Hepatic stellate cell (primary cell): ENCODE results near the gene SLC6A8.
"Not testable (repeated sequence)": the region's sequence is repeated elsewhere in the genome, so short reads cannot be mapped to it uniquely, and the experiment has no call there.

Source experiments
- DNase-seq: peaks from one replicate; pipeline ENCODE4 v3.0.0; 2011; ENCODE audit warnings: low spot score

Gene SLC6A8

DNA sequence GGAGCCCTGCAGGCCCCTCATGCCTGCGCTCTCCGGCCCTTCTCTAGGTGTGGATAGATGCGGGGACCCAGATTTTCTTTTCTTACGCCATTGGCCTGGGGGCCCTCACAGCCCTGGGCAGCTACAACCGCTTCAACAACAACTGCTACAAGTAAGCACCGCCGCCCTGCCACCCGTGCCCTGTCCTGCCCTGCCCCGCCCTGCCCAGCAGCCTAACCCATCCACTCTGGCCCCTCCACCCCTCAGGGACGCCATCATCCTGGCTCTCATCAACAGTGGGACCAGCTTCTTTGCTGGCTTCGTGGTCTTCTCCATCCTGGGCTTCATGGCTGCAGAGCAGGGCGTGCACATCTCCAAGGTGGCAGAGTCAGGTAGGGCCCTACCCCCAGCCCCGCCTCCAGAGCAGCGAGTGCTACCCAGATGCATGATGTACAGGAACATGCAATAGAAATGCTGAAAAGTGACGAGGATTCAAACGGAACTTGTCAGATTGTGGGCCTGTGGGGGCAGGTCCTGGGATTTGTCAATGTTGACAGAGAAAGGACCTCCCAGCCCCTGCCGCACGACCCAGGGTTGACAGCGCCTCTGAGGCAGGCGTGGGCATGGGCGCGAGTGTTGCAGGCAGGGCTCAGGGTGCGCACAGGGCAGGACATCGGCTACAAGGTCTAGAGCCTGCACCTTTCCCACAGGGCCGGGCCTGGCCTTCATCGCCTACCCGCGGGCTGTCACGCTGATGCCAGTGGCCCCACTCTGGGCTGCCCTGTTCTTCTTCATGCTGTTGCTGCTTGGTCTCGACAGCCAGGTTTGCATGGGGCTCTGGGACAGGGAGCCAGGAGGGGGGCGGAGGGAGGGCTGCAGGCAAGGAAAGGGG is 5.7 kb downstream of the SLC6A8 start:
- DNase-seq, result no peak

DNA sequence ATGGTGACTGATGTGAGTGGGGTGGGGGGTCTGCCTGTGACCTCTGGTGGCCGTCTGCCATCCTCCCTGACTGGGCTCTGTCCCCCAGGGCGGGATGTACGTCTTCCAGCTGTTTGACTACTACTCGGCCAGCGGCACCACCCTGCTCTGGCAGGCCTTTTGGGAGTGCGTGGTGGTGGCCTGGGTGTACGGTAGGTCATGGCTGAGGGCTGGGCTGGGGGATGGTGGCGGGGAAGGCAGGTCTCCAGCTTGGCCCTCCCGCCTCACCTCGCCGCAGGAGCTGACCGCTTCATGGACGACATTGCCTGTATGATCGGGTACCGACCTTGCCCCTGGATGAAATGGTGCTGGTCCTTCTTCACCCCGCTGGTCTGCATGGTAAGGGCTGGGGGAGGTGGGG is 6.5 kb downstream of the SLC6A8 start:
- not testable (repeated sequence) for DNase-seq

DNA sequence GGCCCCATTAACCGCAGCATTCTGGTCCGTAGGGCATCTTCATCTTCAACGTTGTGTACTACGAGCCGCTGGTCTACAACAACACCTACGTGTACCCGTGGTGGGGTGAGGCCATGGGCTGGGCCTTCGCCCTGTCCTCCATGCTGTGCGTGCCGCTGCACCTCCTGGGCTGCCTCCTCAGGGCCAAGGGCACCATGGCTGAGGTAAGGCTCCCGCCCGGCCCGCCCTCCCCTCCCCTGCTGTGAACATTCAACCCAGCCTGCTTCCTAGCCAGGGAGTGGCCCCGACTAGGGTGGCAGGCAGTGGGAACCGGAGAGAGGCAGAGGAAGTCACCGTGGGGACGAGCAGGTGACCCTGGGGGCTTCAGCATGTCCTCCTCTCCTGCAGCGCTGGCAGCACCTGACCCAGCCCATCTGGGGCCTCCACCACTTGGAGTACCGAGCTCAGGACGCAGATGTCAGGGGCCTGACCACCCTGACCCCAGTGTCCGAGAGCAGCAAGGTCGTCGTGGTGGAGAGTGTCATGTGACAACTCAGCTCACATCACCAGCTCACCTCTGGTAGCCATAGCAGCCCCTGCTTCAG is 7.1 kb downstream of the SLC6A8 start:
- DNase-seq, result no peak

GRCh38 chrX:153696100-153696499 is 8.4 kb downstream of the SLC6A8 start:
- no peak for DNase-seq

- DNase-seq, result not testable (repeated sequence)
Measured at GRCh38 chrX:153696538-153696937, 8.8 kb downstream of the SLC6A8 start.

GRCh38 chrX:153696986-153697722 is 9.4 kb downstream of the SLC6A8 start:
- DNase-seq, result not testable (repeated sequence)

DNA sequence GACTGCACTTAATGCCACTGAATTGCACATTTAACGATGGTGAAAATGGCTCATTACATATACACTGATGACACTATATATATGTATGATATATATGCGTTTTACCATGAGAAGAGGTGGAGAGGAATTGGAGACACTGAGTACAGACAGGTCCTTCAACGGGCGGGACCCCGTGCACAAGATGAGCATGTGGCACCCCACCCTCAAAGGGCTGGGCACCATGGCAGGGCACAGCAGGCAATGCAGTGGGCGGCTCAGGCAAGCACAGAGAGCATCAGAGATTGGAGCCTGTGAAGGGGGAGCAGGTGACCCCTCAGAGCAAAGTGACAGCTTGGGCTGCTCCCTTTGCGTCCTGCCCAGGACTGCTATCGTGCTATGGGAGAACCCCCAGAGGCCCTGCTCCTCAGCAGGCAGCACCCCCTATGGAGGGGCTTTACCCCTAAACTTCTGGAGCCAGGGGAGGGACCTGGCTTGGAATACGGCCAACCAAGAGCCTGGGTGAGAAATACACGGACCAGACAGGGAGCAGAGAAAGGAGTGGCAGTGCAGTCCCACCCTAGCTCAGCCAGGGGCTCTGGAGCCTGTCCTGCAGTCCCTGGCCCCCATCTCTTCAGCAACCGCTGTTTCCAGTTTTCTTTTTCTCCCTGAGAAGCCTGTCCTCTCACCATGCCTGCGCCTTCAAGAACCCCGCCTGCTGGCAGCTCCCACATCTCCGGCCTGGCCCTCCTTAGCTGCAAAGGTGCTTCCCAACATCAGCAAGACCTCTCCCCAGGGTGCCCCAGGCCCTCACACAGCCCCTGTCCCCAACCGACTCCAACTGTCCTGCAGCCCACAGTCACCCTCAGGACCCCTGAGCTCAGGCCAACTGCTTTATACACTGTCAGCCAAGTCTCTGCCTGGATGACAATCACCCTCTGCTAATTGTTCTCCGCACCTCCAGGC is 10.5 kb downstream of the SLC6A8 start:
- no peak for DNase-seq

GRCh38 chrX:153699210-153699783 is 11.6 kb downstream of the SLC6A8 start:
- not testable (repeated sequence) for DNase-seq

GRCh38 chrX:153699784-153700371 is 12.2 kb downstream of the SLC6A8 start:
- not testable (repeated sequence) for DNase-seq

DNA sequence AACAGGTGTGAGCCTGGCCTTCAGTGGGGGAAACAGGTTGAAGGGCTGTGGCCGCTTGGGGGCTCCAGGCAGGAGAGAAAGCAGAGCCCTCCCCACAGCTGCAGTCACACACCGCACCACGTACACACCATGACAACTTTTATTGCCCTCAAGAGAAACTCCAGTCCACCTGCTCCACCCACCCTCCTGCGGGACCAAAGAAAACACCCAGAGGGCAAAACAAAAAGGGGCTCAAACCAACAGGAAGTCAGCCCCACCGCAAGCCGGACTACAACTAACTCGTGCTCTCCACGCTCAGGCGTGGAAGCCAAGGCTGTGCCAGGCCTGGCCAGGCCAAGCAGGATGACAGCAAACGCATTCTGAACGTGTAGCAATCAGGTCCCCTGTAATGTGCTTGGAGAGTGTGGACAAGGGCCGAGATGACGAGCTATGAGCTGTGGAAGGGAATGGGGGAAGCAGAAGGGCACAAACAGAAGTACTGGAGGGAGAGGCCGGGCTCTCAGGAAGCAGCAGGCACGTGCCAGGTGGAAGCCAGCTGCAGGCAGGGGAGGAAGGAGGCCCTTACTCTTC is 12.7 kb downstream of the SLC6A8 start:
- DNase-seq, result no peak

- DNase-seq, result no peak
Measured at GRCh38 chrX:153700967-153701366, 13.2 kb downstream of the SLC6A8 start.

- no peak for DNase-seq
Measured at GRCh38 chrX:153701706-153702105, 14.0 kb downstream of the SLC6A8 start.

- no peak for DNase-seq
Measured at GRCh38 chrX:153702336-153703035, 14.8 kb downstream of the SLC6A8 start.

- DNase-seq, result no peak
Measured at GRCh38 chrX:153703036-153703370, 15.3 kb downstream of the SLC6A8 start.

DNA sequence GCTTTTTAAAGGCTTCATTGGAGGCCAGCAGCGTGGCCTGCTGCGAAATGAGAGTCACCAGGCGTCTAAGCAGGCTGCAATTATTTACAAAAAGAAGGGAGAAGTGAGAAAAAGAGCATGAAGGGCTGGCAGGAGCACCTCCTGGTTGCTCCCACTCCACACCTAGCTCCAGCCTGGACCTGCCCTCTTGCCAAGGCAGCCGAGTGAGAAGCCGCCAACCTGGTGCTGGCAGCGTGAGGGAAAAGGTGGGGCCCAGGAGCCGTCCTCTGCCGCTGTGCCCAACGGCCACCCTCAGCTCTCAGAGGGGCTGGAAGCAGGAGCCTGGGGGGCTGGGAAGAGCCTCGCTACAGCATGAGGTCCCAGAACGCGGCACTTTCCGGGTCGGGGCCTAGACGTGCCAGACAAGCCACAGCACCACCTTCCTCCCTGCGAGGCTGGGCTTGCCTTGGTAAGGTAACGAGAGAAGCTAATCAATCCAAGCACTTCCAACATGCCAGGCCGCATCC is 16.3 kb downstream of the SLC6A8 start:
- no peak for DNase-seq

DNA sequence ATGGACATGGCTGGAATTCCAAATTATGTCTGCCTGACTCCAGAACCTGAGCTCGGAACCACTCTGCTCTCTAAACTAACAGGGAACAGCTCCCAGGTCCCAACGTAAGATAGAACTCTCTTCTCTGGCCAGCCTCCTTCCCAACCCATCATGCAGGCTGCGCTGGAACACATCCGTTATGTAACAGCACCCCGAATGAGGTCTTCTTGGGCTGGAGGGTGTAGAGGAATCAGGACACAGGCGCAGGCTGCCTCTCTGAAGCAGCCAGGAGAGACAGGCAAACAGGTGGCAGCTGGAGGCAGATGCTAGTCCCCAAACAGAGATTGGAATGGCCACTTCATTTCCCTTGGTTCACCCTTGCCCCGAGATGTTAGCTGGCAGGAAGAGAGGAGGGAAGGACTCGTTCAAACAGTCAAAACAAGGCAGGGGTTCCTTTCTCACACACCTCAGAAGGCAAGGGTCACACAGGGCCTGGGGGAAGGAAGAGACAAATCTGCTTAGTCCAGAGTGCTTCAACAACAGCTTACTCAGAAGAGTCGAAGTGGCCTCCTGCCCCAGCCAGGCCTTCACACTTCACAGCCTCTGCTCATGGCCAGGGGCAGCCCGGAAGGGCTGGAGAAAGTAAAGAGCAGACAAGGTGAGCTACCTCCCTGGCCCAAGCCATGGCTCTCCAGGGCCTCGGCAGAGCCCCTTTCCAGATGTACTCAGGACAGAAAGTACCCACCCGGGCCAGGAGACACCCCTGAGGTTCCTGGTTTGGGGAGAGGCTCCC is 17.1 kb downstream of the SLC6A8 start:
- not testable (repeated sequence) for DNase-seq

- not testable (repeated sequence) for DNase-seq
Measured at GRCh38 chrX:153705403-153706060, 17.8 kb downstream of the SLC6A8 start.

DNA sequence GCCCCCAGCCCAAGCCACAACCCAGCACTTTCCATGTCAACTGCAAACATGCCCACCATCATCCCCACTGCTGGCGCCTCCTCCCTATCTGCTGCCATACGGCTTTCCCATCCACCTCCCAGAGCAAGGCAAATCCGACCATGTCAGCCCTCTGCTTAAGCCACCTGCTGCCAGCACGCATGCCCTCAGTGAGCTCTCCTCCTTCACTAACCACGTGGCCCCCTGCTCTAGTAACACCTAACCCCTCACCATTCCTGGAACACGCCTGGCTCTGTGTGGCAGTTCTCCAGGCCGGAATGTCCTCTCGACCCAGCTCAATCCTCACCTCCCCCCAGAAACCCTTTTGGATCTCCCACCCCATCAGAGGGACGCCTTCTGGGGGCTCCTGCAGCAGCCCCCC is 19.1 kb downstream of the SLC6A8 start:
- DNase-seq, result no peak

DNA sequence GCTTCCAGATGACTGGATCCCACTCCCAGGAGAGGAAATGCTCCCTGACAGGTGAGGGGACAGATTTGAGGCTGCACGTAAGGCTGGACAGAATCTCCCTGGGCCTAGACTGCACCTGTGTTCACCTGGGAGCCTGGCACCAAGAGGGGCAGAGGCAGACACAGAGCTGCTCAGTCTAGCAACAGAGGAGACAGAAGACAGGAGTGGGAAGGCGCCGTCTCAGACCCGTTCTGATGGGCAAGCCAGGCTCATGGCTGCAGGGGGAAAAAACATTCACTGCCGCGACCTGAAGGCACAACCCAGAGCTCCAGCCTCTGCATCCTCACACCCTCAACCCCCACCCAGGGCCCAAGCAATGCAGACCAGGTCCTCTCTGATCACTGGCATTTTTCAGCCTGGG is 19.7 kb downstream of the SLC6A8 start:
- no peak for DNase-seq
